Testis (tissue), 3 donors: ENCODE results near the gene MRPS6. TPM values are rescaled to one million over a fixed set of nuclear protein-coding genes. Genes with fewer than 3 reads are reported as not detected.

ENCODE experiments used
- DNase-seq: peaks from one replicate; pipeline ENCODE4 v3.0.0-alpha.2; 2019
- H3K27ac ChIP-seq, 2 donors: fragments of 200-600 bp; sonication (generic); one replicate each; pipeline ENCODE4 v1.5.1; 2019
- H3K27me3 ChIP-seq: fragments of 200-600 bp; sonication (generic); one replicate; pipeline ENCODE4 v1.5.1; 2019
- H3K36me3 ChIP-seq: fragments of 200-600 bp; sonication (generic); one replicate; pipeline ENCODE4 v1.5.1; 2017; ENCODE audit warnings: low read depth; ENCODE audit errors: missing control alignments
- H3K4me1 ChIP-seq: fragments of 200-600 bp; sonication (generic); one replicate; pipeline ENCODE4 v1.5.1; 2019
- H3K4me3 ChIP-seq, 2 donors: fragments of 200-600 bp; sonication (generic); one replicate each; pipeline ENCODE4 v1.5.1; 2017 to 2019
- H3K9me3 ChIP-seq: fragments of 200-600 bp; sonication (generic); one replicate; pipeline ENCODE4 v1.5.1; 2017
- POLR2A ChIP-seq: fragments of 450-650 bp; IDR thresholded peaks from one replicate; pipeline ENCODE4 v1.6.1; 2017; ENCODE audit warnings: antibody characterized with exemption, mild to moderate bottlenecking, moderate library complexity
- WGBS, 2 donors: methylation state at CpG; one replicate each; pipeline ENCODE4 v1.1.5; 2018; 5-methylcytosine and 5-hydroxymethylcytosine counted together
- intact Hi-C: fragments of 100-400 bp; cut with DNase I; formaldehyde crosslinking; loops from one replicate; pipeline ENCODE4 v1.15.1; 2023; ENCODE audit warnings: low total_unique reads
- polyA plus RNA-seq: library from polyadenylated mRNA; stranded (reverse); fragments of 350-450 nt; fragmentation: Illumina TruSeq; extraction: RNeasy Lipid Tissue Mini Kit (QIAGEN cat#74804); gene quantifications from one replicate; pipeline ENCODE4 v1.2.3, GENCODE V29; 2014; ENCODE audit warnings: low read depth, low replicate concordance; ENCODE audit not compliant: insufficient read depth
- total RNA-seq, 2 donors: library from RNA; depleted of rRNA; stranded (reverse); fragments of >200 nt; gene quantifications; one replicate each; pipeline ENCODE4 v1.2.3, GENCODE V29; 2016
- TF ChIP-seq, protein P1 (sequence below), 3 experiments: fragments of 450-650 bp in 2 of 3; fragments of 200-600 bp in 1 of 3; sonication (generic) in 1 of 3; IDR thresholded peaks; one replicate each; pipeline ENCODE4 v1.5.1; 2016 to 2019; ENCODE audit warnings: antibody characterized with exemption in 3 of 3, mild to moderate bottlenecking in 2 of 3, moderate library complexity in 1 of 3

Gene MRPS6
- total and polyA plus RNA-seq, 3 donors from 2014 or later, result 88.8 to 107 (median 102) TPM

GRCh38 chr21:34133392-34133791 is 60.0 kb downstream of the MRPS6 start:
- TF ChIP-seq, protein P1, sequence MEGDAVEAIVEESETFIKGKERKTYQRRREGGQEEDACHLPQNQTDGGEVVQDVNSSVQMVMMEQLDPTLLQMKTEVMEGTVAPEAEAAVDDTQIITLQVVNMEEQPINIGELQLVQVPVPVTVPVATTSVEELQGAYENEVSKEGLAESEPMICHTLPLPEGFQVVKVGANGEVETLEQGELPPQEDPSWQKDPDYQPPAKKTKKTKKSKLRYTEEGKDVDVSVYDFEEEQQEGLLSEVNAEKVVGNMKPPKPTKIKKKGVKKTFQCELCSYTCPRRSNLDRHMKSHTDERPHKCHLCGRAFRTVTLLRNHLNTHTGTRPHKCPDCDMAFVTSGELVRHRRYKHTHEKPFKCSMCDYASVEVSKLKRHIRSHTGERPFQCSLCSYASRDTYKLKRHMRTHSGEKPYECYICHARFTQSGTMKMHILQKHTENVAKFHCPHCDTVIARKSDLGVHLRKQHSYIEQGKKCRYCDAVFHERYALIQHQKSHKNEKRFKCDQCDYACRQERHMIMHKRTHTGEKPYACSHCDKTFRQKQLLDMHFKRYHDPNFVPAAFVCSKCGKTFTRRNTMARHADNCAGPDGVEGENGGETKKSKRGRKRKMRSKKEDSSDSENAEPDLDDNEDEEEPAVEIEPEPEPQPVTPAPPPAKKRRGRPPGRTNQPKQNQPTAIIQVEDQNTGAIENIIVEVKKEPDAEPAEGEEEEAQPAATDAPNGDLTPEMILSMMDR (IDR thresholded peaks at IDR 0.05), result no peak
- no peak overlapping the region for H3K4me3 ChIP-seq
- no peaks in the 10 kb centered on the region for H3K27me3 ChIP-seq
- H3K27ac ChIP-seq, result no peak overlapping the region
- intact Hi-C loops, result no loop called here
- H3K4me1 ChIP-seq, result peaks cover 46% of the 10 kb centered on the region
- 63 to 68% methylated on average over 1 of the region's 1 CpG for WGBS, 2 donors
- H3K36me3 ChIP-seq, result no peaks in the 10 kb centered on the region
- no peak for DNase-seq
- H3K9me3 ChIP-seq, result no peaks in the 10 kb centered on the region

GRCh38 chr21:34133802-34134201 is 60.4 kb downstream of the MRPS6 start:
- no peaks in the 10 kb centered on the region for H3K36me3 ChIP-seq
- no peaks in the 10 kb centered on the region for H3K27me3 ChIP-seq
- TF ChIP-seq POLR2A, result no peak
- TF ChIP-seq, protein P1 (IDR thresholded peaks at IDR 0.05), result peak in 1 of 3 experiments; percentile 24
- no peak for DNase-seq
- no peak overlapping the region for H3K27ac ChIP-seq
- intact Hi-C loops, result no loop called here
- WGBS, 2 donors, result 82 to 92% methylated on average over 2 of the region's 2 CpGs
- no peaks in the 10 kb centered on the region for H3K9me3 ChIP-seq
- H3K4me3 ChIP-seq, result no peak overlapping the region
- H3K4me1 ChIP-seq, result peaks cover 42% of the 10 kb centered on the region

DNA sequence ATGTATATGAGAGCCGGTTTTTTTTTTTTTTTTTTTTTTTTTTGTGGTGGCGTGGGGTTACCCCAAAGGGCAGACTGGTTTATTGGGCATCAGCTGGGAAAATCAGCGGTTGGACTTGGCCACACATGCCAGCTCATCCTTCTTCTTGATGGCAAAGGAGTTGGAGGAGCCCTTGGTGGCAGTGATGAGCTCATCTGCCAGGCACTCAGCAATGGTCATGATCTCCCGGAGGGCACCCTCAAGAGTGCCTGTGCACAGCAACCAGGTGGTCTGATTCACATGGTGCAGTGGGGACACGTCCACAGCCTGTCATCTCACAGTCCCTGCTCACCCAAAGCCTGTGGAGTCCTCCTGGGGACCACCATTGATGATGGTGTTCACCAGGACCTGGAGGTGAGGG is 62.0 kb downstream of the MRPS6 start:
- Histone ChIP-seq H3K4me1 (peaks cover 27% of the 10 kb centered on the region), H3K4me3 (no peak overlapping the region), H3K27ac (no peak overlapping the region), H3K36me3 (no peaks in the 10 kb centered on the region), H3K9me3 (no peaks in the 10 kb centered on the region), H3K27me3 (no peaks in the 10 kb centered on the region)
- WGBS, 2 donors, result 95 to 100% methylated on average over 3 to 5 of the region's 5 CpGs
- TF ChIP-seq, protein P1 (IDR thresholded peaks at IDR 0.05), result no peak
- TF ChIP-seq POLR2A, result no peak
- intact Hi-C loops, result no loop called here
- DNase-seq, result no peak

DNA sequence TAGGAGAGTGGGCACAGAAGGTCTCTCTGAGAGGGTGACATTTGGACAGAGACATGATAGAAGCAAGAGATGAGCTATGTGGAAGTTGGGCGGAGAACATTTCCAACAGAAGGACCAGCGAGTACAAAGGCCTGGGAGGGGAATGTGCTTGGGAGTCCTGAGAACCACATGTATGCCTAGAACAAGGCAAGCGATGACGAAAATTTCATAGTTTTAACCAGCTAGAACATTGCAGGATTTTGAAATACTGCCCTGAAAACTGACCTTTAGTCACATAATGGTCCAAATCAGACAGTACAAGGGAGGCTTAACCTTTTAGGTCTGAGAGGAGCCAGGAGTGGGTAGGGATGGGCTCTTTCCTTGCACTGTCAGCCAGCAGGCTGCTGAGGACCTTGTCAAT is 68.0 kb downstream of the MRPS6 start:
- no peaks in the 10 kb centered on the region for H3K36me3 ChIP-seq
- H3K4me3 ChIP-seq, result no peak overlapping the region
- H3K4me1 ChIP-seq, result no peaks in the 10 kb centered on the region
- intact Hi-C loops, result no loop called here
- 95 to 98% methylated on average over 4 of the region's 4 CpGs for WGBS, 2 donors
- no peaks in the 10 kb centered on the region for H3K9me3 ChIP-seq
- no peak overlapping the region for H3K27ac ChIP-seq
- TF ChIP-seq, protein P1 (IDR thresholded peaks at IDR 0.05), result no peak
- TF ChIP-seq POLR2A, result no peak
- DNase-seq, result no peak
- no peaks in the 10 kb centered on the region for H3K27me3 ChIP-seq

- WGBS, 2 donors, result 65 to 80% methylated on average over 13 of the region's 13 CpGs
- TF ChIP-seq, protein P1 (IDR thresholded peaks at IDR 0.05), result no peak
- no peak for TF ChIP-seq POLR2A
- Histone ChIP-seq H3K9me3 (no peaks in the 10 kb centered on the region), H3K27ac (no peak overlapping the region), H3K36me3 (no peaks in the 10 kb centered on the region), H3K27me3 (no peaks in the 10 kb centered on the region), H3K4me3 (no peak overlapping the region), H3K4me1 (peaks cover 15% of the 10 kb centered on the region)
- no peak for DNase-seq
- intact Hi-C loops, result no loop called here
Measured at GRCh38 chr21:34143685-34144182, 70.4 kb downstream of the MRPS6 start.
